GM21737 (cell line): Measurements from ENCODE around the gene ERBB4.
"Not testable (repeated sequence)": the region's sequence is repeated elsewhere in the genome, so short reads cannot be mapped to it uniquely, and the experiment has no call there.

ENCODE experiments used
- ATAC-seq: cut with Tn5 transposase; IDR thresholded peaks from one replicate; pipeline ENCODE4 v1.9.1; 2021; ENCODE audit warnings: mild to moderate bottlenecking, moderate library complexity; ENCODE audit not compliant: unreplicated experiment

Gene ERBB4

GRCh38 chr2:212227755-212228154 is 310.8 kb downstream of the ERBB4 start:
- ATAC-seq = no peak

GRCh38 chr2:212226114-212226513 is 312.5 kb downstream of the ERBB4 start:
- no peak for ATAC-seq

GRCh38 chr2:212223696-212224095 is 314.9 kb downstream of the ERBB4 start:
- no peak for ATAC-seq

DNA sequence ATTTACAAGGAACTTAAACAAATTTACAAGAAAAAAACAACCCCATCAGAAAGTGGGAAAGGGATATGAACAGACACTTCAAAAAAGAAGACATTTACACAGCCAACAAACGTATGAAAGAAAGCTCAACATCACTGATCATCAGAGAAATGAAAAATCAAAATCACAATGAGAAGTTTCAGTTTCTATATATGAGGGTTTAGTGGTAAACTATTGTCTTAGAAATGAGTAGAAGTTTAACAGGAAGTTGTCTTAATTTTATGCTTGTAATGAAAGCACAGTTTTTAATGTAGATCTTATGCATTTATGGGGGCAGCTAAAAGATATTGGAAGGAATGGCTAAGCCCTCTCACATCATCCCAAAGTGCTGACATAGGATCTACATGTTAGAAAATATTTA is 325.4 kb downstream of the ERBB4 start:
- ATAC-seq = no peak

- ATAC-seq = no peak
Measured at GRCh38 chr2:212208467-212208866, 330.1 kb downstream of the ERBB4 start.

GRCh38 chr2:212197776-212198175 is 340.8 kb downstream of the ERBB4 start:
- no peak for ATAC-seq

- no peak for ATAC-seq
Measured at GRCh38 chr2:212195626-212196025, 343.0 kb downstream of the ERBB4 start.

GRCh38 chr2:212194396-212194795 is 344.2 kb downstream of the ERBB4 start:
- no peak for ATAC-seq

- ATAC-seq = no peak
Measured at GRCh38 chr2:212193803-212194202, 344.8 kb downstream of the ERBB4 start.

DNA sequence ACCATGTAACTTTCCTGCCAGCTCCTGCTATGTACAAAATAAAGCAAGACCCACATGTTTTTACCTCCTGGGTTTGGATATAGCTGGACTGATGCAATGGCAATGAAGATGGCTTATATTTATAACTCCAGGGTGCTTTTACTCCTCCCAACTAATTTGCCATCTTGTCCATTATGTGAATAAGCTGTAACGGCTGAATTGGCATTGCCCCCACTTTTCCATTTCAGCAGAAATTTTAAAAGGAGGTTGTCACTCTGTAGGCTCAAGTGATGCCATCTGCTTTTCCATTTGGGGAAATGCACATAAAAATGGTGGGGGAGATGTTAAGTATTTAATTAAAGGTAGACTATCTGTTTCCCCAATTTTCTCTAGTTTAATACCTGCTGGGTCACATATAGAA is 345.5 kb downstream of the ERBB4 start:
- no peak for ATAC-seq

GRCh38 chr2:212191438-212191837 is 347.2 kb downstream of the ERBB4 start:
- not testable (repeated sequence) for ATAC-seq

DNA sequence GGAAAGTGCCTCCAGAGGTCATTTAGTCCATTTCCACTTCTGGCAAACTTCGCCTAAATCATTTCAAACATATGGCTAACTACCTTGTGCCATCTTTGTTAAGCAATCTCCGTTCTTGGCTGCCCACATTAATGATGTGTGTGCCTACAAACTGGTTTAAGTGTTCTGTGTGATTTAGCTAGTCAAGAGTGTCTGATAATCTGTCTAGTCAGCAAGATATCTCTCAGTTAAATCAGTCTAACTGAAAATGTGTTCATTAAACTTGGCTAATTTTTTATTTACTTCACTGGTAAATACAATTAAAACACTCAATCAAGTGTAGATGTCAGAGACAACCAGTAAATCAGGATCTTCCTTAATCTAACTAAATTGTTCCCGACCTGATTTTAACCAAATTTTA is 352.4 kb downstream of the ERBB4 start:
- ATAC-seq = no peak

DNA sequence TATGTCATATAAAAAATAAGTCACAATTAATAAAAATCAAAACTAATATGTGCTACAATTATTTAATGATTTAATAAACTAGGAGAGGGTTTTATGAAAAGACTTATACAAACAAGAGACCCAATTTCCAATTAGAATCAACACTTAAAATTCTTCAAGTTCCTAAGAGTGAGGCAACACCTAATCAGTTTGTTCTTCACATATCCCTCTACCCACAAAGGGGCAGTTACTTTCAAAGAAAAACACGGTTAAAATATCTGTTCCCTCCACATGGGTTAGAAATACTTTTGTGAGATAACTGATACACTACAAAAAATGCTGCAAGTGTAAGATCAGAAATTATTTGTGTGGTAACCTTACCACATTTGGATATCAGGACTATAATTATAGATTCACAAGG is 357.0 kb downstream of the ERBB4 start:
- no peak for ATAC-seq

- ATAC-seq = no peak
Measured at GRCh38 chr2:212180408-212181083, 358.1 kb downstream of the ERBB4 start.

- ATAC-seq = no peak
Measured at GRCh38 chr2:212177724-212178123, 360.9 kb downstream of the ERBB4 start.

DNA sequence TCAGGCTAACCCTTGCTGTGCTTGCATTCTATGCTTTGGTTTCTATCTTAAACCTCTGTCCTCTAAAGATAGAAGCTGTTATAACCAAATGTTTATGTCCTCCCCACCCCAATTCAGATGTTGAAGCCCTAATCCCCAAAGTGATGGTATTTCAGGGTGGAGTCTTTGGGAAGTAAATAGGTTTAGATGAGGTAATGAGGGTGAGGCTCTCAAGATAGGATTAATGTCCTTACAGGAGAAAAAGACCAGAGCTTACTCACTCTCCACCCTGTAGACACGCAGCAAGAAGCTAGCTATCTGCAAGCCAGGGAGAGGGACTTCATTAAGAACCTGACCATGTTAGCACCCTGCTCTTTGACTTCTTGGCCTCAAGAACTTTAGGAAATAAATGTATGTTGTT is 362.5 kb downstream of the ERBB4 start:
- no peak for ATAC-seq

- ATAC-seq = no peak
Measured at GRCh38 chr2:212173756-212174510, 364.7 kb downstream of the ERBB4 start.

DNA sequence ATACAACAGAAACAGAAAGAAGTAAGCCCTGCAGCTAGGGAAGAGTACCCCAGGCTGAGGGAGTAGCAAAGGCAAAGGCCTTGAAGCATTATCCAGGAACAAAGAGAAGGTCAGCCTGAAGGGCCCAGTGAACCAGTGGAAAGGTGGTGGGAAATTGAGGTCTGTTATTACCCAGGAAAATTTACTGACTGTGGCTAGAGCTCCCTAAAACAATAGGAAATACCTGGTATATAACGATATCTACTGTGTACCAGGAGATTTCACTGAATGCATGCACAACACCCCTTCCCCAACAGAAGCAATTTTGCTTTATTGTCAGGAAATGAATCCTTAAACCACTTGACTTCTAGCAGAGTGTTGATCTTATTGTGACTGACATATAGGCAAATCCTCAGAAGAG is 365.3 kb downstream of the ERBB4 start:
- ATAC-seq = no peak

DNA sequence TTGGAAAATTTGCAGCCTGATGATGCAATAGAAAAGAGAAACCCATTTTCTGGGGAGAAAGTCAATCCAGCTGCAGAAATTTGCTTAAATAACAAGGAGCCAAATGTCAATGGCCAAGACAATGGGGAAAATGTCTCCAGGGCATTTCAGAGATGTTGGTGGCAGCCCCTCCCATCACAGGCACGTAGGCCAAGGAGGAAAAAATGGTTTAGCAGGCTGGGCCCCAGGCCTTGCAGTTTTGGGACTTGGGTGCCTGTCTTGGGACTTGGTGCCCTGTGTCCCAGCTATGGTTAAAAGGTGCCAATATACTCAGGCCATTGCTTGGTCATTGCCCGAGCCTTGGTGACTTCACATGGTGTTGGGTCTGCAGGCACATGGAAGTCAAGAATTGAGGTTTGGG is 368.2 kb downstream of the ERBB4 start:
- no peak for ATAC-seq

DNA sequence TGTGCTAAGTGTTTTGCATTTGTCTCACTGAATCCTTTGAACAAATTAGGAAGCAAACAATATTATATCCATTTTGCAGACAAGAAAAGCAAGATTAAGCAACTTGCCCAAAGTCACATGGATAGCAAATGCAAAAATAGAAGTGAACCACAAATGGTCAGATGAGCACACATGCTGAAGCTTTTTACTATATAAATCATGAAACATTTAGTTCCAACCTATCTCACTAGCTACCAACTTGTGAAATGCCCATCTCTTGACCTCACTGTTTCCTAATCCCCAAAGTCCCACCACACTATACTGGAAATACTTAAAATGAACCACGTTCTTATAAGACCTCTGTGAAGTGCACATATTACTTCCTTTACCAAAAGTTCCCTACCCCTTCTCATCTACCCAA is 380.5 kb downstream of the ERBB4 start:
- no peak for ATAC-seq

DNA sequence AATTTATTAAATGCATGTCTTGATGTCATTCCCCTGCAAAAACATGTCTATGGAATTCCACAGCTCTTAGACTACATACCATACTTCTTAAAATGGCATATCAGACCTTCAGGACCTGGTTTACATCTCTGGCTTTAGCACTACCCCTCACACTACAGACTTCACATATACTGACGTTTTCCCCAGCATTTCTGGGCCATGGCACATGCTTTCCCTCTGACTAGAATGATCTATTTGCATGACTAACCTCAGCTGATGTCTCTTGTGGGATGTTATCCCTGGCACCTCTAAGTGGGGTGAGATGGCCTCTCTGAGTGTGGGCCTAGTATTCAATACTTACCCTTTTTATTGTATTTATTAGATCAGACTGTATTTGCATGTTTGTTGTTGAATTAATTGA is 381.6 kb downstream of the ERBB4 start:
- no peak for ATAC-seq

DNA sequence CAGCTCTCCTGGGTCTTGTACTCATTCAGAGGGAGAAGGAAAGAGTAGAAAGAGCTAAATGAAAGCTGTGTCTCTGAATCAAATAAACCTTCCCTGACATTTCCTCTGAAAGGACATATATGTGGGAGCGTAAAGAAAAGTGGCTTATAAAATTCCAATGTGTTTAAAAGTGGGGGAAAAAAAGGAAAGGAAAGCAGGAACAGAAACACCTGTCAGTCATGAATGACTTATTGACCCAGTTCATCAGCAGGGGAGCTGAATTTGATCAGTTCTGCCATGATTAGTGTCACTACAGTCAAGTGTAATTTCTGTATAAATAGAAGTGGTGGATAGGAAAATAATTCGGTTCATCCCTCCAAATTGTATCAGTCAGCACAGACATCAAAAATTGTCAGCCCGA is 382.5 kb downstream of the ERBB4 start:
- ATAC-seq = no peak

- no peak for ATAC-seq
Measured at GRCh38 chr2:212154477-212154878, 384.1 kb downstream of the ERBB4 start.
